Glutamatergic neuron (in vitro differentiated cells): ENCODE data around the gene MIA. TPM values are rescaled to one million over a fixed set of nuclear protein-coding genes. Genes with fewer than 3 reads are reported as not detected.
A peak's percentile ranks its signal among the peaks of the same experiment; 100 is the strongest.

Experiments
- DNase-seq: peaks from one replicate; pipeline ENCODE4 v3.0.0; 2022
- H3K27ac Mint-ChIP-seq: one replicate; pipeline ENCODE4 v1.8.0; 2020; ENCODE audit warnings: mild to moderate bottlenecking, mixed read lengths, inconsistent platforms; ENCODE audit not compliant: unreplicated experiment
- H3K27me3 Mint-ChIP-seq: one replicate; pipeline ENCODE4 v1.8.0; 2020; ENCODE audit warnings: mild to moderate bottlenecking, moderate library complexity, mixed read lengths, inconsistent platforms; ENCODE audit not compliant: unreplicated experiment
- H3K36me3 Mint-ChIP-seq: one replicate; pipeline ENCODE4 v1.8.0; 2020; ENCODE audit warnings: mild to moderate bottlenecking, mixed read lengths, inconsistent platforms; ENCODE audit not compliant: unreplicated experiment
- H3K4me1 Mint-ChIP-seq: one replicate; pipeline ENCODE4 v1.8.0; 2020; ENCODE audit warnings: mild to moderate bottlenecking, low read depth, mixed read lengths, inconsistent platforms; ENCODE audit not compliant: unreplicated experiment
- H3K4me3 Mint-ChIP-seq: one replicate; pipeline ENCODE4 v1.8.0; 2020; ENCODE audit warnings: mild to moderate bottlenecking, mixed read lengths, inconsistent platforms; ENCODE audit not compliant: unreplicated experiment
- H3K9me3 Mint-ChIP-seq: one replicate; pipeline ENCODE4 v1.8.0; 2020; ENCODE audit warnings: mild to moderate bottlenecking, moderate library complexity, mixed read lengths, inconsistent platforms; ENCODE audit not compliant: unreplicated experiment
- CTCF ChIP-seq: fragments of 200-600 bp; sonication (generic); IDR thresholded peaks from one replicate; pipeline ENCODE4 v1.5.0; 2021; ENCODE audit not compliant: partially characterized antibody, unreplicated experiment
- total RNA-seq: library from RNA; stranded (reverse); fragmentation: NEBNext Ultra II Directional; extraction: Animal tissue kit (Norgen Biotek cat#: 25700); gene quantifications from one replicate; pipeline ENCODE4 v1.2.1, GENCODE V29; 2021; ENCODE audit not compliant: unreplicated experiment

The MIA gene
- total RNA-seq, 1 donor from 2014 or later: not detected

- H3K4me3 Mint-ChIP-seq: no peak overlapping the region
- TF ChIP-seq CTCF: no peak
- no peaks in the 10 kb centered on the region for H3K36me3 Mint-ChIP-seq
These were observed 16.7 kb downstream of the MIA start for GRCh38 chr19:40791996-40792395.

GRCh38 chr19:40797166-40797962 is 22.0 kb downstream of the MIA start:
- TF ChIP-seq CTCF: no peak
- no peaks in the 10 kb centered on the region for H3K36me3 Mint-ChIP-seq
- peaks cover 10% of the 10 kb centered on the region for H3K4me1 Mint-ChIP-seq
- peak overlapping the region; percentile 48 for H3K27ac Mint-ChIP-seq
- H3K9me3 Mint-ChIP-seq: peaks cover 13% of the 10 kb centered on the region
- peak overlapping the region; percentile 28 for H3K4me3 Mint-ChIP-seq
- H3K27me3 Mint-ChIP-seq: peaks cover 5% of the 10 kb centered on the region
- DNase-seq: no peak

More at GRCh38 chr19:40791996-40792395, 16.7 kb downstream of the MIA start:
- Mint-ChIP-seq H3K9me3 (peaks cover 2% of the 10 kb centered on the region), H3K27me3 (peaks cover 3% of the 10 kb centered on the region), H3K27ac (no peak overlapping the region), H3K4me1 (no peaks in the 10 kb centered on the region)
- DNase-seq: no peak

- peaks cover 14% of the 10 kb centered on the region for H3K9me3 Mint-ChIP-seq
- peaks cover 18% of the 10 kb centered on the region for H3K4me1 Mint-ChIP-seq
- peak; percentile 29 for TF ChIP-seq CTCF
- DNase-seq: peak; percentile 76
- peak overlapping the region; percentile 95 for H3K4me3 Mint-ChIP-seq
- no peaks in the 10 kb centered on the region for H3K36me3 Mint-ChIP-seq
- H3K27me3 Mint-ChIP-seq: peaks cover 5% of the 10 kb centered on the region
- peak overlapping the region; percentile 87 for H3K27ac Mint-ChIP-seq
These were observed 22.8 kb downstream of the MIA start for GRCh38 chr19:40797963-40798682.

DNA sequence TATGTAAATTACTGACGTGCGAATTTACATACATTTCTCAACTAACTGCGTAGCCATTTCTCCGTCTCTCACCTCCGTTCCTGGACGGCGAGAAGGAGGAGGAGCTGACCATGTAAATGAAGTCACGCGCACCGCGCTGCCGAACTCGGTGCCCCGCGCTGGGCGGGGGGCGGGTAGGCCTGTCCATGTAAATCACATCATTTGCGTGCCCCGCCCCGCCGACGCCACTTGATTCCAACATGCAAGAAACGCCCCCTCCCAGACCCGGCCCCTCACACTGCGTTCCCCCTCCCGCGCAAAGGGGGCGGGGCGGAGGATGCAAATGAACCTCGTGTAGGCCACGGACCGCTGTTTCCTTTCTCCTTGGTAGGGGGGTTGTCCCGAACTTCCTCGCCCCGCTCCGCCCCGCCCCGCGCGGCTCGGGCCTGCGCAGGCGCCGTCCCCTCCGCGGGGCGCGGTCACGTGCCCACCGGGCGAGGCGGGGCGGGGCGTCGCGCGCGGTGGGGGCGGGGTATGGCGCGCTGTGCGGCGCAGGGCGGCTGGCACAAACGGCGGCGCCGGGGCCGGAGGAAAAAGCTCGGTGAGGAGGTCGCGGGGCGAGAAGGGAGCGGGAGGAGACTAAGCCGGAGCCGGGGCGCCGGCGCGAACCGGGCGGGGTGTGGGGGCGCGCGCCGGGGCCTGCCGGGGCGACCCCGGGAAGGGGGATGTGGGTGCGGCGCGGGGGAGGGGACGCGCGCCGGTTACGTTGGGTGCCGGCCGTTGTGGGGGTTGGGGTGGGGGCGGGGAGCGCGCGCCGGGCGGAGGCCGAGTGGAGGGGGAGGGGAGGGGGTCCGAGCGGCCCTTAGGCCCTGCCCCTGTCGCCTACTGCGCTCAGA is 23.6 kb downstream of the MIA start, which contains the start of gene EGLN2:
Gene EGLN2, plus strand, starts transcription at position 509 of the 875 bp plus-strand sequence. CDS start 1,382 bp downstream, outside the sequence.
- DNase-seq: peak; percentile 100
- peak within 1 kb of the TSS; percentile 87 for H3K27ac Mint-ChIP-seq
- peaks cover 14% of the 10 kb centered on the region for H3K9me3 Mint-ChIP-seq
- peaks cover 5% of the 10 kb centered on the region for H3K27me3 Mint-ChIP-seq
- no peak for TF ChIP-seq CTCF
- H3K36me3 Mint-ChIP-seq: no peaks in the 10 kb centered on the region
- H3K4me3 Mint-ChIP-seq: peak within 1 kb of the TSS; percentile 95
- peaks cover 24% of the 10 kb centered on the region for H3K4me1 Mint-ChIP-seq
